ENCODE measurements around the gene ANKRD50.

Gene ANKRD50

DNA sequence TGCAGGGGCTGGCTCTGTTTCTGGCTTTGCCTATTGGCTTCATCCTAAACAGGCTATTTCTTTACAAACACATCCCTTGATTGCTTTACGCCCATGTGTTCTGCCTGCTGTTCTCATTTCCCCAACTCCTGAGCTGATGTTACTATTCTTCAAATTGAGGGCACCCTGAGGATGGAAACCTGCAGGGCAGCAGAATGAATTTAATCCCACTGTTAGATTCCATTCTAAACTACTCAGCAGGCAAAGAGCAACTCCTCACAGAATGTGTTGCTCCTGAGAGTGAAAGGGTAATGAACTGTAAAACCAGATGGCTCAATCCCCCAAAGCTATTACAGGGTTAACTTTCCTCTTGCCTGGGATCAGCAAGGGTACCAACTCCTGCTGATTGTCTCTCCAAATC, 75.7 kb downstream of the ANKRD50 start:
- DNase-seq: no peak

- DNase-seq: no peak
Observed at GRCh38 chr4:124635331-124635730, 77.2 kb downstream of the ANKRD50 start.

DNA sequence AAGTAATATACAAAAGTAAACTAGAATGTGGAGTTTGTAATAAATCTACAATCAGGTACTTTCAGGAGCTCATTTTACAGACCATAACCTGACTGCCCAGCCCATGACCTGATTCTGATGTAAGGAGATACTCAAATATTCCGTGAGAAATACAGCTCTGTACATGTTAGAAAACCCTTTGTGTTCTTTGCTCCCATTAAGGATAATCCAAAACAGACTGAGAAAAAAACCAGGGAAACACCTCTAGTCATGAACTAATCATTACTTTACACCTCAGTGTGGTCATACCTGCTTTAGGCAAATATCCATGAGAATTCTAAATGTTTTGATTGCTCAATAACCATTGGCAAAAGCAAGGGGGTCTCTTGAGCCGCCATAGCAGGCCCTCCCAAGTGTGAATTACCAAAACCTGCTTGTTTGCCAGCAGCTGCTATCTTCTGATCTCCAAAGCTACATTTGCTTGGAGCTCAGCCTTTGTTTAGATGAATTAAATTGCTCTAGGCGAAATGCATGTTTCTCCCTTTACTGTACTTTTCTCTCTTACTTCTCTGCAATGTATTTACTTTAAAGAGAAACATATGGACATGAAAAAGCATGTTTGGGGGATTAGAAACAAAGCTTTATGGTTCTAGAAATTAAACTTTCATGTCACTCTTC, 79.1 kb downstream of the ANKRD50 start:
- no peak for DNase-seq

- DNase-seq: no peak
Observed at GRCh38 chr4:124632439-124632838, 80.1 kb downstream of the ANKRD50 start.

DNA sequence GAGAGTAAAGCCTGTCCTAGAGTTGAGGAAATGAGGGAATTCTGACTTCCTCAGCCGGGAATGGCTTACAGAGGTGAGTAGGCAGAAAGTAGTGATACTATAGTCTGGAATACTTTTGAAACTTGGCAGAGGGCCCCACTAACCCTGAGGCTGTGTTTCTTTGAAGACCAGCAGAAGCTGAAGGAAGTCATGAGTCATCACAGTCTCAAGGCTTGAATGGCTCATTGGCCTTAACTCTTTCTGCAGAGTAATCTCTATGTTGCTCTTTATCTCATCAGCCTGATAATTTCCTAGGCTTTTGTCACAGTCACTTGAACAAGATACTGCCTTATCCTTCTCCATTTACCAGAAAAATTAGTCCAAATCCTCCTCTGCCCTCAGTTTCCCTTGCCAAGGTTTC, 80.8 kb downstream of the ANKRD50 start:
- peak; percentile 97 for DNase-seq

GRCh38 chr4:124629681-124630080, 82.9 kb downstream of the ANKRD50 start:
- no peak for DNase-seq

Measured in fibroblast of skin of abdomen (primary cell).